ENCODE results near the gene MCCD1.
"Not testable (repeated sequence)": the region's sequence is repeated elsewhere in the genome, so short reads cannot be mapped to it uniquely, and the experiment has no call there.

MCCD1 gene

DNA sequence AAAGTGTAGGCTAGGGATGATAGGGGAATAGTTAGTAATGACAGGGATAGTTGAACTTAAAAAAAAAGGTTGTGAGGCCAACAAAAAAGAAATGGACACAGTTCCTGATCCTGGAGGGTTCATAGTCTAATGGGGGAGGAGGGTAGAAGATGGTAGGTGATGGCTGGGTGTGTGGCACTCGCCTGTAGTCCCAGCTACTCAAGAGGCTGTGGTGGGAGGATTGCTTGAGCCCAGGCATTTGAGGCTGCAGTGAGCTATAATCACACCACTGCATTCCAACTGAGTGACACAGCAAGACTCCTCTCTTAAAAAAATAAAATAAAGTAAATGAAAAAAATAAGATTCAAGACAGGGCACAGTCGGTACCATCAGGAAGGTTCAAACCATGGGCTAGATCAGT lies 33.2 kb upstream of the MCCD1 start:
- H3K4me3 ChIP-seq (ENCODE audit: low read depth, low read length) = peak overlapping the region; percentile 70
- DNase-seq (ENCODE audit: low read depth) = peak; percentile 30
- TF ChIP-seq POLR2A (IDR thresholded peaks at IDR 0.05; ENCODE audit: extremely low read depth, insufficient read length) (no peak), MYC (IDR thresholded peaks at IDR 0.05; ENCODE audit: low read depth, low read length) (no peak)
- TF ChIP-seq, protein P1, sequence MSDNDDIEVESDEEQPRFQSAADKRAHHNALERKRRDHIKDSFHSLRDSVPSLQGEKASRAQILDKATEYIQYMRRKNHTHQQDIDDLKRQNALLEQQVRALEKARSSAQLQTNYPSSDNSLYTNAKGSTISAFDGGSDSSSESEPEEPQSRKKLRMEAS (IDR thresholded peaks at IDR 0.05; ENCODE audit: low read depth, low read length) = no peak
- TF ChIP-seq, protein P2, sequence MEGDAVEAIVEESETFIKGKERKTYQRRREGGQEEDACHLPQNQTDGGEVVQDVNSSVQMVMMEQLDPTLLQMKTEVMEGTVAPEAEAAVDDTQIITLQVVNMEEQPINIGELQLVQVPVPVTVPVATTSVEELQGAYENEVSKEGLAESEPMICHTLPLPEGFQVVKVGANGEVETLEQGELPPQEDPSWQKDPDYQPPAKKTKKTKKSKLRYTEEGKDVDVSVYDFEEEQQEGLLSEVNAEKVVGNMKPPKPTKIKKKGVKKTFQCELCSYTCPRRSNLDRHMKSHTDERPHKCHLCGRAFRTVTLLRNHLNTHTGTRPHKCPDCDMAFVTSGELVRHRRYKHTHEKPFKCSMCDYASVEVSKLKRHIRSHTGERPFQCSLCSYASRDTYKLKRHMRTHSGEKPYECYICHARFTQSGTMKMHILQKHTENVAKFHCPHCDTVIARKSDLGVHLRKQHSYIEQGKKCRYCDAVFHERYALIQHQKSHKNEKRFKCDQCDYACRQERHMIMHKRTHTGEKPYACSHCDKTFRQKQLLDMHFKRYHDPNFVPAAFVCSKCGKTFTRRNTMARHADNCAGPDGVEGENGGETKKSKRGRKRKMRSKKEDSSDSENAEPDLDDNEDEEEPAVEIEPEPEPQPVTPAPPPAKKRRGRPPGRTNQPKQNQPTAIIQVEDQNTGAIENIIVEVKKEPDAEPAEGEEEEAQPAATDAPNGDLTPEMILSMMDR (IDR thresholded peaks at IDR 0.05; ENCODE audit: low read depth, low read length) = no peak

DNA sequence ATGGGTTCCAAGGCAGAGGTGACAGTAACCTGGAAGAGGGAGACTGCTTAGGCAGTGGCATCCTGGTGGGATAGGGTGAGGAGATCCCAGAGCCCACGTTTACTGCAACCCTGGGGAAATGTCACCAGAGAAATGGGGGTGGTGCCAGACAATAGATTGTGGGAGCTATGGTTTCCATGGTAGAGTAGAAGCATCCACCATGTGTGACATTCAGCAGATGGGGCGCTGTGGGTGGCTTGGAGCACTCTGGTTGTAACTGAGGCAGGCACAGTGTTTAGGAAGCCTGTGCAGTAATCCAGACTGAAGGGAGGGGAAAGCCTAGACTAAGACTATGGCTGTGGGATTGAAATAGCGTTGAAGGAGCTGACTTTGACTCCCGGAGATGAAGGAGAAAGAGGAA lies 31.9 kb upstream of the MCCD1 start:
- not testable (repeated sequence) for DNase-seq (ENCODE audit: low read depth)
- peak overlapping the region; percentile 65 for H3K4me3 ChIP-seq (ENCODE audit: low read depth, low read length)

DNA sequence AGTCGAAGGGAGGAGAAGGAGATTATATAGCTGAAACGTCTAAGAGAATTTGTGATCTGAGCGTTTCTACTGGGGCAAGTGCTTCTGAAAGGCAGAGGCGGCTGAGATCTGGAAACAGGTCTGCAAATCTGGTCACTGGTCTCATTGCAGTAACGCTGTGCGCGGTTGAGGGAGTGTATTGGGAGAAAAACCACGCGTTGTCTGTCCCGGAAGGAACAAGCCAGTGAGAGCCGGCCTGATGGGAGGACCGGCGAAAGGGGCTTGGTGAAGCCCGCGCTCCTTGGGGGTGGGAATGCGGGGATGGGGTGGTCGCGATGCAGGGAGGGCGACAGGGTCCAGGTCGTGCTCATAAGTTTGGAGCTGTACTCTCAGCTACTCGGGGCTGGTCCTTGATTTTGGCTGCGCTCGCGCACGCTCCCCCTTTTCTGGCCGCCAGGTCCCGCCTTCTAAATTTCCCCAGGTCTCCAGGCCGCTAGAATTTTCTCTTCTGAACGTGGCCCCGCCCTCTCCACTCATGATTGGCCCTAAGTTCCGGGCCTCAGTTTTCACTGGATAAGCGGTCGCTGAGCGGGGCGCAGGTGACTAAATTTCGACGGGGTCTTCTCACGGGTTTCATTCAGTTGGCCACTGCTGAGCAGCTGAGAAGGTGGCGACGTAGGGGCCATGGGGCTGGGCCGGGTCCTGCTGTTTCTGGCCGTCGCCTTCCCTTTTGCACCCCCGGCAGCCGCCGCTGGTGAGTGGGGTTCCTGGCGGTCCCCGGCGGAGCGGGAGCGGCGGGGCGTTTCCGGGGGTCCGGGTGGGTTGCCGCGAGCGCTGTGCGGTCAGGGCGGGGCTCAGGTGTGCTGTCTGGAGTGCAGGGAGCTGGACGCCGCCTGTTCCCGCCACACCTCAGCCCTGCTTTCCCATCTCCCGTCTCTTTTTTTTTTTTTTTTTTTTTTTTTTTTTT lies 31.0 kb upstream of the MCCD1 start, which contains the start of gene MICB:
Gene MICB (plus strand): TSS at position 615 of the 946 bp plus-strand sequence. CDS start 49 bp downstream, at position 664.
- TF ChIP-seq, protein P1 (IDR thresholded peaks at IDR 0.05; ENCODE audit: low read depth, low read length) = peak; percentile 30; the same call in 1 of the 2 replicates
- TF ChIP-seq, protein P2 (IDR thresholded peaks at IDR 0.05; ENCODE audit: low read depth, low read length) = no peak
- TF ChIP-seq POLR2A (IDR thresholded peaks at IDR 0.05; ENCODE audit: extremely low read depth, insufficient read length) (peak; percentile 29), MYC (IDR thresholded peaks at IDR 0.05; ENCODE audit: low read depth, low read length) (no peak)
- peak within 1 kb of the TSS; percentile 65 for H3K4me3 ChIP-seq (ENCODE audit: low read depth, low read length)
- DNase-seq (ENCODE audit: low read depth) = peak; percentile 91

DNA sequence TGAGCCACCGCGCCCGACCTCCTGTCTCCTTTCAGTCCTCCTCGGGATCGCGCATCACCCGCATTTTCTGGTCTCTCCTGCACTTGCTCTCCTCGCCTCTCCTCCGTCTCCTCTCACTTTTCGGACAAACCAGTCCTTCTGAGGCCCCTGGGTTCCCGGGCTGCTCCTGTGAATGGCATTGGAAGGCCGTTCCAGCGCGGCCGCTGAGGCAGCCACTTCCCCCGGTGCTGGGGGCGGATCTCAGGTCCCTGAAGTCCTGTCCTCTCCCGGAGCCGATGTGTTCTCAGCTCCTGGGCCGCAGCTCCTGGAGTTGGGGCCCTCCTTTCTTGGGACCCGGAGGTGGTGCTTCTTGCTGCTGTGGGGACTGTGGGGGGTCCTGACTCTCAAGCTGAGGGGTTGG lies 30.0 kb upstream of the MCCD1 start:
- no peak for DNase-seq (ENCODE audit: low read depth)
- TF ChIP-seq POLR2A (IDR thresholded peaks at IDR 0.05; ENCODE audit: extremely low read depth, insufficient read length) (no peak), MYC (IDR thresholded peaks at IDR 0.05; ENCODE audit: low read depth, low read length) (no peak)
- TF ChIP-seq, protein P2 (IDR thresholded peaks at IDR 0.05; ENCODE audit: low read depth, low read length) = no peak
- TF ChIP-seq, protein P1 (IDR thresholded peaks at IDR 0.05; ENCODE audit: low read depth, low read length) = no peak
- H3K4me3 ChIP-seq (ENCODE audit: low read depth, low read length) = no peak overlapping the region

DNA sequence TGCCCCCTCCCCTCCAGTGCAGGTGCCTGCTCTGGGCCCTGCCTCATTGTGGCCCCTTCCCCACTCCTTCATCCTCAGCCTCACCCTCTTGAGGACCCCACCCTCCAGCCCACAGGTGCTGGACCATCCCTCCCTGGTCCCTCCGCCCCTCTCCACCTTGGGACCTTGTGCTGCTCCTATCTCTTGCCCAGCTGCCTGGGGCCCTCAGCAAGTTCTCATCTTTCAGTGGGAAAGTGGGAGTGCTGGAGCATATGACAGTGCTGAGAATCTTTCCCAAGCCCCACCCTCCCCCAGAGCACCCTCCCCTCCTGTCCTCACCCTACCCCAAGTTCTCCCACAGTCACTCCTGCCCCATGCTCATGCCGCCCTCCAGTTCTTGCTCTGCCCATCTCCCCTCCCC lies 29.1 kb upstream of the MCCD1 start:
- not testable (repeated sequence) for DNase-seq (ENCODE audit: low read depth); H3K4me3 ChIP-seq (ENCODE audit: low read depth, low read length)

DNA sequence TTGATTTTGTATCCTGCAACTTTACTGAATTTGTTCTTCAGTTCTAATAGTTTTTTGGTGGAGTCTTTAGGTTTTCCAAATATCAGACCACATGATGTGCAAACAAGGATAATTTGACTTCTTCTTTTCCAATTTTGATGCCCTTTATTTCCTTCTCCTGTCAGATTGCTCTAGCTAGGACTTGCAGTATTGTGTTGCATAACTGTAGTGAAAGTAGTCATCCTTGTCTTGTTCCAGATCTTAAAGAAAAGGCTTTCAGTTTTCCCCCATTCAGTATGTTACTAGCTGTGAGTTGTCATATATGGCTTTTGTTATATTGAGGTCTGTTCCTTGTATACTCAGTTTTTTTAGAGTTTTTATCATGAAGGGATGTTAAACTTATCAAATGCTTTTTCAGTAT lies 26.2 kb upstream of the MCCD1 start:
- no peak for DNase-seq (ENCODE audit: low read depth)
- H3K4me3 ChIP-seq (ENCODE audit: low read depth, low read length) = no peak overlapping the region
- TF ChIP-seq, protein P2 (IDR thresholded peaks at IDR 0.05; ENCODE audit: low read depth, low read length) = no peak
- TF ChIP-seq, protein P1 (IDR thresholded peaks at IDR 0.05; ENCODE audit: low read depth, low read length) = no peak
- TF ChIP-seq POLR2A (IDR thresholded peaks at IDR 0.05; ENCODE audit: extremely low read depth, insufficient read length) (no peak), MYC (IDR thresholded peaks at IDR 0.05; ENCODE audit: low read depth, low read length) (no peak)

DNA sequence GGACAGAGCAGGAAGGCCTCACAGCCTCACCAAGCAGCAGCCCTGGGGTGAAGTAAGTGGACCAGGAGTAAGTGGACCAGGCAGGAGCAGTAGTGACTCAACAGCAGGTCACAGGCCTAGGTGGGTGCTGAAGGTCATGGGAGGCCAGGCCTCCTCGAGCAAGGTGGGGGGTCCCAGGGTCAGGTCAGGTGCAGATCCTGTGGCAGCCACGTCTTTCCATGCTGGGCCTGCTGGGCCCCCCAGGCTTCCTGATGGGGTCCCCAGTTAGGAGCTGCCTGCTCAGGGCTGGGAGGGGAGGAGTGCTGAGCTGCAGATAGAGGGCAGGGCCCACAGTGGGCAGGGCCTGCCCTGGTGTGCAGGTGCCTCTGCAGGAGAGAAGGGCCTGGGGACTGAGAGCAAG lies 19.7 kb upstream of the MCCD1 start:
- DNase-seq (ENCODE audit: low read depth); H3K4me3 ChIP-seq (ENCODE audit: low read depth, low read length): not testable (repeated sequence)

Data from NB4 (cell line).